DOHH2 (cell line): ENCODE data around the gene DDX1.

Source experiments
- H3F3A ChIP-seq: fragments of 200-600 bp; sonication (generic), shearing (Covaris generic); 2 replicates; pipeline ENCODE4 v1.6.0; 2016; ENCODE audit warnings: antibody characterized with exemption, mild to moderate bottlenecking; ENCODE audit not compliant: control insufficient read depth, insufficient read depth
- H3K27ac ChIP-seq: fragments of 200-600 bp; sonication (generic); 2 replicates; pipeline ENCODE4 v1.5.1; 2014; ENCODE audit warnings: low read depth, mild to moderate bottlenecking, low read length, moderate library complexity
- H3K27me3 ChIP-seq: fragments of 200-600 bp; sonication (generic); 2 replicates; pipeline ENCODE4 v1.6.1; 2014; ENCODE audit warnings: mild to moderate bottlenecking, low read length, mixed read lengths; ENCODE audit not compliant: control insufficient read depth
- H3K36me3 ChIP-seq: fragments of 200-600 bp; sonication (generic); 2 replicates; pipeline ENCODE4 v1.6.1; 2014; ENCODE audit warnings: mild to moderate bottlenecking, low read length, moderate library complexity, mixed read lengths; ENCODE audit not compliant: control insufficient read depth
- H3K4me1 ChIP-seq: fragments of 200-600 bp; sonication (generic); 2 replicates; pipeline ENCODE4 v1.6.1; 2014; ENCODE audit warnings: mild to moderate bottlenecking, low read length, mixed read lengths; ENCODE audit not compliant: control insufficient read depth
- H3K4me2 ChIP-seq: fragments of 200-600 bp; sonication (generic); 2 replicates; pipeline ENCODE4 v1.6.0; 2014; ENCODE audit warnings: mild to moderate bottlenecking, low read length, moderate library complexity
- H3K4me3 ChIP-seq: fragments of 200-600 bp; sonication (generic); 2 replicates; pipeline ENCODE4 v1.5.1; 2014; ENCODE audit warnings: mild to moderate bottlenecking, low read length, mixed read lengths
- H3K79me2 ChIP-seq: fragments of 200-600 bp; sonication (generic); 2 replicates; pipeline ENCODE4 v1.6.1; 2014; ENCODE audit warnings: mild to moderate bottlenecking, low read length, mixed read lengths; ENCODE audit not compliant: control insufficient read depth
- H3K9me2 ChIP-seq: fragments of 200-600 bp; sonication (generic); replicated peaks from 2 replicates; pipeline ENCODE4 v1.6.1; 2014; ENCODE audit warnings: mild to moderate bottlenecking, low read length, mixed read lengths; ENCODE audit not compliant: control insufficient read depth
- H3K9me3 ChIP-seq: fragments of 200-600 bp; sonication (generic); 2 replicates; pipeline ENCODE4 v1.6.1; 2014; ENCODE audit warnings: antibody characterized with exemption, low read length, mixed read lengths; ENCODE audit not compliant: control insufficient read depth, insufficient read depth
- H4K20me1 ChIP-seq: fragments of 200-600 bp; sonication (generic); 2 replicates; pipeline ENCODE4 v1.6.0; 2014; ENCODE audit warnings: low read depth, mild to moderate bottlenecking, antibody characterized with exemption, low read length, moderate library complexity; ENCODE audit not compliant: control insufficient read depth, insufficient read depth
- CTCF ChIP-seq: fragments of 200-600 bp; sonication (generic); IDR thresholded peaks from one replicate; pipeline ENCODE4 v1.5.1; 2014; ENCODE audit warnings: antibody characterized with exemption, mild to moderate bottlenecking, low read depth, low read length; ENCODE audit not compliant: poor library complexity, severe bottlenecking
- EZH2phosphoT487 ChIP-seq: fragments of 200-600 bp; sonication (generic); IDR thresholded peaks from 2 replicates; pipeline ENCODE4 v1.6.1; 2017; ENCODE audit warnings: borderline replicate concordance, mild to moderate bottlenecking, antibody characterized with exemption, low read length, moderate library complexity, mixed read lengths

The DDX1 gene

GRCh38 chr2:15642815-15643500, 51.3 kb downstream of the DDX1 start:
- TF ChIP-seq CTCF: no peak
- no peak for TF ChIP-seq EZH2phosphoT487
- no peak overlapping the region for H3K4me3 ChIP-seq
- H3K27me3 ChIP-seq: no peaks in the 10 kb centered on the region
- H3K9me2 ChIP-seq: no peaks in the 10 kb centered on the region
- no peak overlapping the region for H3K27ac ChIP-seq
- H3K4me2 ChIP-seq: no peak overlapping the region
- no peaks in the 10 kb centered on the region for H3K79me2 ChIP-seq
- peaks cover 5% of the 10 kb centered on the region for H3K36me3 ChIP-seq
- no peaks in the 10 kb centered on the region for H4K20me1 ChIP-seq
- H3F3A ChIP-seq: no peaks in the 10 kb centered on the region
- H3K9me3 ChIP-seq: no peaks in the 10 kb centered on the region
- no peaks in the 10 kb centered on the region for H3K4me1 ChIP-seq

GRCh38 chr2:15643791-15644585, 52.3 kb downstream of the DDX1 start:
- H3K36me3 ChIP-seq: peaks cover 5% of the 10 kb centered on the region; the same call in 1 of the 2 replicates
- H3K9me3 ChIP-seq: no peaks in the 10 kb centered on the region
- no peaks in the 10 kb centered on the region for H3K9me2 ChIP-seq
- no peak overlapping the region for H3K4me2 ChIP-seq
- H3K79me2 ChIP-seq: no peaks in the 10 kb centered on the region
- no peaks in the 10 kb centered on the region for H3K4me1 ChIP-seq
- no peak overlapping the region for H3K4me3 ChIP-seq
- no peak overlapping the region for H3K27ac ChIP-seq
- H3F3A ChIP-seq: no peaks in the 10 kb centered on the region
- H3K27me3 ChIP-seq: no peaks in the 10 kb centered on the region
- no peaks in the 10 kb centered on the region for H4K20me1 ChIP-seq
- TF ChIP-seq EZH2phosphoT487 (no peak), CTCF (no peak)

GRCh38 chr2:15645300-15645699, 53.6 kb downstream of the DDX1 start:
- TF ChIP-seq EZH2phosphoT487 (no peak), CTCF (no peak)
- Histone ChIP-seq H3K9me2 (no peaks in the 10 kb centered on the region), H4K20me1 (no peaks in the 10 kb centered on the region), H3K27ac (no peak overlapping the region), H3K9me3 (no peaks in the 10 kb centered on the region), H3K4me2 (no peak overlapping the region), H3F3A (no peaks in the 10 kb centered on the region), H3K27me3 (no peaks in the 10 kb centered on the region), H3K79me2 (no peaks in the 10 kb centered on the region), H3K4me1 (no peaks in the 10 kb centered on the region), H3K4me3 (no peak overlapping the region), H3K36me3 (peaks cover 5% of the 10 kb centered on the region; the same call in 1 of the 2 replicates)
